GM19463 (cell line): ENCODE data around the gene EWSR1.
"Not testable (repeated sequence)": the region's sequence is repeated elsewhere in the genome, so short reads cannot be mapped to it uniquely, and the experiment has no call there.

Experiments
- ATAC-seq: cut with Tn5 transposase; IDR thresholded peaks from one replicate; pipeline ENCODE4 v1.9.1; 2021; ENCODE audit warnings: mild to moderate bottlenecking, moderate library complexity; ENCODE audit not compliant: unreplicated experiment

EWSR1 gene

GRCh38 chr22:29334696-29335344, 66.8 kb downstream of the EWSR1 start:
- ATAC-seq = no peak

GRCh38 chr22:29335656-29336055, 67.6 kb downstream of the EWSR1 start:
- ATAC-seq = no peak

GRCh38 chr22:29336751-29337490, 68.9 kb downstream of the EWSR1 start:
- ATAC-seq = no peak

- no peak for ATAC-seq
Measured at GRCh38 chr22:29337631-29338284, 69.7 kb downstream of the EWSR1 start.

GRCh38 chr22:29338398-29338797, 70.3 kb downstream of the EWSR1 start:
- ATAC-seq = no peak

- ATAC-seq = no peak
Measured at GRCh38 chr22:29339381-29340235, 71.5 kb downstream of the EWSR1 start.

- no peak for ATAC-seq
Measured at GRCh38 chr22:29340566-29340965, 72.5 kb downstream of the EWSR1 start.

- no peak for ATAC-seq
Measured at GRCh38 chr22:29341056-29341848, 73.2 kb downstream of the EWSR1 start.

- ATAC-seq = no peak
Measured at GRCh38 chr22:29341849-29342127, 73.7 kb downstream of the EWSR1 start.

GRCh38 chr22:29342177-29342576, 74.1 kb downstream of the EWSR1 start:
- ATAC-seq = no peak

GRCh38 chr22:29342577-29343312, 74.7 kb downstream of the EWSR1 start:
- ATAC-seq = no peak

- ATAC-seq = no peak
Measured at GRCh38 chr22:29343313-29343805, 75.3 kb downstream of the EWSR1 start.

GRCh38 chr22:29344137-29344536, 76.1 kb downstream of the EWSR1 start:
- no peak for ATAC-seq

- not testable (repeated sequence) for ATAC-seq
Measured at GRCh38 chr22:29344889-29345288, 76.8 kb downstream of the EWSR1 start.

GRCh38 chr22:29345932-29346331, 77.9 kb downstream of the EWSR1 start:
- no peak for ATAC-seq

GRCh38 chr22:29346659-29347058, 78.6 kb downstream of the EWSR1 start:
- no peak for ATAC-seq

GRCh38 chr22:29348041-29348440, 80.0 kb downstream of the EWSR1 start:
- no peak for ATAC-seq

GRCh38 chr22:29348956-29349355, 80.9 kb downstream of the EWSR1 start:
- no peak for ATAC-seq
